Epidermal melanocyte (primary cell): ENCODE results near the gene SEC31B.
A peak's percentile ranks its signal among the peaks of the same experiment; 100 is the strongest.

ENCODE experiments used
- DNase-seq: peaks from one replicate; pipeline ENCODE4 v3.0.0; 2011; ENCODE audit warnings: low spot score; ENCODE audit not compliant: insufficient read length

The SEC31B gene

DNA sequence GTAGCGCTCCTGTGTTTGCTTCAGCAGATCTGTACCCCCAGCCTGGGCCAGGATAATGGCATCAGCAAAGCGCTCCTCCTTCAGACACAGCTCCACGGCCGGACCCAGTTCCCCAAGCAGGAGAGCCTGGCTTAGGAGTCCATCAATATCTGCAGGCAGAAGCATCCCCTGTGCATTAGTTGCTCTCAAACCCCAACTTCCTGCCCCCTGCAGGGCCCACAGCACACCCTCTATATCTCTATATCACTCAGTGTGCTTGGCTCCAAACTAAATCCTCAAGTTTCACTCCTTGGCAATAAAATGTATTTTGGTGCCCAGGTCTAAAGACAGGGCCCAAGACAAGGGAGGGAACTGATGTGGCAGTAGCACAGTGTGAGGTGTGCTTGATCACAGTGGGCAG is 21.6 kb downstream of the SEC31B start:
- DNase-seq: no peak

- DNase-seq: no peak
These were observed 23.1 kb downstream of the SEC31B start for GRCh38 chr10:100496567-100496966.

- DNase-seq: no peak
These were observed 29.1 kb downstream of the SEC31B start for GRCh38 chr10:100490531-100490930.

DNA sequence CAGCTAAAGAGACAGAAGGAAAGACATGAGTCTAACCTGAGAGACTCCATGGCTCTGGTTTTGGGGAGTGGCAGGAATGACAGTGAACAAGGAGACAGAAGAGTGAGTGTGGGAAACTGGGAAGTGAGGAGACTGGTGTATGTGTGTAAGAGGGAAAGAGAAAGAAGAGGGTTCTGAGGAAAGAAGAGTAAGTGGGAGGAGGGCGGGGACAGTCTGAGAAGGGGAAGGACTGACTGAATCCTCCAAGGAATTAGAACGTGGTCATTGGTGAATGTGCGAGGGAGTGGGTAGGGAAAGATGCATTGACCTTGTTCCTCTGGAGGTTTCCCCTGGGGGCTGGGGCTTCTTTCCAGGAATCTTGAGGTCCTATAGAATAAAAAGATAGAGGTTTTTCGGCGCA is 30.3 kb downstream of the SEC31B start:
- DNase-seq: no peak

- DNase-seq: no peak
These were observed 32.1 kb downstream of the SEC31B start for GRCh38 chr10:100487529-100487928.

DNA sequence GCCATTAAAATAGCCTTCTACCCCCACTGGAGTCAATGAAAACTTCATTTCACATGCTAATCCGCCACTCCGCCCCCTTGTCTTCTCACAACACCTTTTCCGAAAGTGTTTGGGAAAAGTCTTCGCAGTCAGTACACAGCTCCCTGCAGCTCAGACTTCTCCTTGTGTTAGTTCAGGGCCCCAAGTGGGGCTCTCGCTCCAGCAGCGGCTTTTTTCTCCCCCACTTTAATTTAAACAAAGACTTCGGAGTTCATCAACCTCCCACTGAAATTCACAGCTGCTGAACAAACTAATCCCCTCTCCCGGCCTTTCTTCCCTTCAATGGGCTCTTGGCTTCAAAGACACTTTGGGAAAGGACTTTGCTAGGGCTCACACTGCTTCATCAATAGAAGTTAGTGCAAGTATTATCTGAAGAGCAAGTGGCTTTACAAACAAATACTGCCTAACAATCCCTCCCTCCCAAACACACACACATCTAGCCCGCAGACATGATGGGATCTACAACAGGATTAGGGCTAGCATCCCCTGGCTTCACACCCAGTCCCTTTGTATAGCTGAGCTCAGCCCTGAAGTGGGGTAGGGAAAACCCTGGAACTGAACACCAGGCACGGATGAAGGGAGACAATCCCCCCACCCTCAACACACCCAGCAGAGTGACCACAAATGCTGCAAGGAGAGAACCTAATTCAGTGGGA is 33.7 kb downstream of the SEC31B start:
- no peak for DNase-seq

- no peak for DNase-seq
These were observed 34.3 kb downstream of the SEC31B start for GRCh38 chr10:100485366-100485765.

GRCh38 chr10:100483876-100484666 is 35.6 kb downstream of the SEC31B start:
- no peak for DNase-seq

GRCh38 chr10:100482834-100483185 is 36.9 kb downstream of the SEC31B start:
- no peak for DNase-seq

GRCh38 chr10:100482181-100482833 is 37.4 kb downstream of the SEC31B start:
- DNase-seq: peak; percentile 73

DNA sequence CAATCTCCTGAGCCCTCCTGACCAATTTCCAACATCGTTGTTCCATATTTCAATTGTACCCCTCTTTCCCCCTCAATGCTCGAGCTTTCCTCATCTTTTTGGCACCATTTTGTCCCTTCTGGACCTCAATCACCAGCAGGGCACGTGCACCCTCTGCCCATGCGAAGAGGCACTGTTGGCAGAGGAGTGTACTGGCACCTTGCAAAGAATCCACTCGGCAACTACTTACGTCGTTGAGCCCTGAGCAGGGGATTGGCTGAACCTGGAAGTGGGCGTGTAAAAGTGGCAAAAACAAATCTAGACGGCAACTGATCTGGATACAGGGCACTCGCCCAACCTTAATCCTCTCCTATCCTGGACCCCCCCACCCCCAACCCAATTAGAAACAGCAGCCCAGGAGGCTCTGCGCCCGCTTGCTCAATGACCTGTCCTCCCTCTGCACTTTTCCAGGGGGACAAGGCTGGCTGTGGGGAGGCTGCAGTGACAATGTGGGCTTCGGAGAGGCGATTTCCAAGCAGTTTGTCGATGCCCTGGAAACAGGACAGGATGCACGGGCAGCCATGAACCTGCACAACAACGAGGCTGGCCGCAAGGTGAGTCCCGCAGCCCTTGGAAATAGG is 38.1 kb downstream of the SEC31B start:
- DNase-seq: peak; percentile 91

- no peak for DNase-seq
These were observed 39.7 kb downstream of the SEC31B start for GRCh38 chr10:100480002-100480401.

DNA sequence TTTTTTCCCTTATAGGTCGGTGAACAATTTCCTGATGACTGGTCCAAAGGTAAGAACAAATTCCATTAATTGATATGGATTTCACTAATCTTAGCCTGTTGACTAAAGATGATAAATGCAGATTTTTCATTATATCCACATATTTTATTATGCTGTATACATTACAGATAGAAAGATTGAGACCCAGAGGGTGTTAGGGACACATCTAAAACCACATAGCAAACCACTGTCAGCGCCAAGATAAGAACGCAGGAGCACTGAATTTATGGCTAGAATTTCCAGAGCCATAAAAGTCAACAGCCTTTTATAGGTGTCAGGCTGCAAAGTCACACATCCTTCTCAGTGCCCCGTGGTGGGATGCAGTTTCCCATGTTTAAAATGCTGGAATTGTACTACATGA is 40.6 kb downstream of the SEC31B start:
- DNase-seq: no peak

- DNase-seq: no peak
These were observed 41.7 kb downstream of the SEC31B start for GRCh38 chr10:100477970-100478369.

- DNase-seq: no peak
These were observed 49.3 kb downstream of the SEC31B start for GRCh38 chr10:100470367-100470766.

- no peak for DNase-seq
These were observed 49.9 kb downstream of the SEC31B start for GRCh38 chr10:100469756-100470155.

DNA sequence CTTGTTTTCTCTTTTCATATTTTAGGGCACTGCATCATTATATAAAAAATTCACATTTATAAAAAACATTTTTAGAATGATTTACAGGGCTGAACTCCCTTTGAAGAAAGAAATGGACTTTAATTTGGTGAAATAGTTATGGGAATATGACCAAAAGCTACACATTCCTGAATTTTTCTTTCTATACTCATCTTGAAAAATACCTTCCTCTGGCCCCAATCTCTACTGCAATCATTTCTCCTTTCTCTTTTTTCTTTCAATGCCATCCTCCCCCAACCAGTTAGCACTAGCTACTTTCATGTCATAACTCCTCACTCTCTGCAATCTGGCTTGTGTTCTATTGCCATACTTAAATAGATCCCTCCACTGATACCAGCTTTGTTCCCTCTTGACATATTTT is 50.7 kb downstream of the SEC31B start:
- DNase-seq: no peak

DNA sequence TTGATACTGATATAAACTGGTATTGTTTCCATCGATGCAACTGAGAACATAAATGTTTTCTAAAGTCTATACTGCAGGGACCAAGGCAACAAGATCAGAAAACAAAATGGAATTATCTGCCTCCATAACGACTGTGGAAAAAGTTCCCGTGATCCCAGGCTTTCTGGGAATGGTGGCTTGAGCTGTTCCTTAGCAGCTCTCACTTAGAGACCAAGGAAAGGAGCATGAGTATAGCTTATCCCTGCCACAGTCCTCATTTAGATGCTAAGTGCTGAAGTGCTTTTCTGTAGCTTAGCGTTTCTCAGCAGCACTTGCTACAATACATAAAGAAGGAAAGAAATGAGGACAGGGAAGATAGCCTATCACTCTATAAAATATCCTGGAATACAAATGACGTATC is 51.3 kb downstream of the SEC31B start:
- DNase-seq: no peak

- DNase-seq: no peak
These were observed 57.0 kb downstream of the SEC31B start, which contains the start of gene WNT8B for GRCh38 chr10:100462709-100463108. WNT8B (plus strand) TSS chr10:100463009; CDS start chr10:100463169, 160 bp downstream.

DNA sequence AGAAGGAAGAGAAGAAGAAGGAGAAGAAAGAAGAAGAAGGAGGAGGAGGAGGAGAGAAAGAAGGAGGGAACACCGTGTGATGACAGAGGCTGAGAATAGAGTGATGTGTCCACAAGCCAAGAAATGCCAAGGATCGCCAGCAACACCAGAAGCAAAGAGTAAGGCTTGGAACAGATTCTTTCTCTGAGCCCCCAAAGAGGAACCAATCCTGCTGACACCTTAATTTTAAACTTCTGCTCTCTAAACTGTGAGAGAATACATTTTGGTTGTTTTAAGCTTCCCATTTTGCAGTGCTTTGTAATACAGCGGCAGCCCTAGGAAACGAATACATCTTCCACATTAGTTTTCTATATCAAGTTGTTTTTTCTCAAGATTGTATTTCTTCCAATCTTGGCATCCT is 70.7 kb downstream of the SEC31B start:
- DNase-seq: no peak

GRCh38 chr10:100447663-100448062 is 72.0 kb downstream of the SEC31B start:
- no peak for DNase-seq
